Stomach (tissue), 4 donors: ENCODE results near the gene NAALADL2.

ENCODE experiments used
- CTCF ChIP-seq, 7 experiments: fragments of 450-650 bp in 4 of 7; fragments of 200-600 bp in 3 of 7; sonication (generic) in 3 of 7; IDR thresholded peaks; one replicate each; pipeline ENCODE4 v1.5.1; 2016 to 2019; ENCODE audit warnings: antibody characterized with exemption in 7 of 7, control low read depth in 2 of 7, mild to moderate bottlenecking in 1 of 7
- EP300 ChIP-seq: sonication (generic); formaldehyde crosslinking; IDR thresholded peaks from one replicate; pipeline ENCODE4 v1.6.1; 2017; ENCODE audit warnings: antibody characterized with exemption
- POLR2A ChIP-seq, 4 donors: fragments of 450-650 bp; IDR thresholded peaks; one replicate each; pipeline ENCODE4 v1.6.1; 2016; ENCODE audit warnings: antibody characterized with exemption in 4 of 4, control low read depth in 2 of 4, mild to moderate bottlenecking in 1 of 4, moderate library complexity in 1 of 4
- POLR2AphosphoS5 ChIP-seq, 3 donors: sonication (generic); formaldehyde crosslinking; IDR thresholded peaks; one replicate each; pipeline ENCODE4 v1.6.1; 2016; ENCODE audit warnings: antibody characterized with exemption in 3 of 3

DNA sequence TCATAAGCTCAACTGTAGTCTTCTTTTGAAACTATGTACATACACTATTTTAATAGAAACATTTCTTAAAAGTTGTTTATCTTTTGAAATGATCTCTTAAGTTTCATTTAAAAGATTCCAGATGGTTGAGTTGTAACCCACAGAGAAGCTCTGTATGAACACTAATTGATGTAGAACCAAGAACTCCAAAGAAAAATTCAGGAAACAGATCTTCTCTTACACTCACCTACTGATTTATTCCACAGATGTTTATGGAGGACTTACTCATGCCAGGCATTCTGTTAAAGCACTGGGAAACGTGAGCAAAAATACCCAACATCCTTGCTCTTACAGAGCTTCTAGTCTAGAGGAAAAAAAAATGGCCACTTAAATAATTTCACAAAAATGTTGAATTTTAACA, 551.1 kb downstream of the NAALADL2 start:
- TF ChIP-seq EP300 (no peak), POLR2AphosphoS5 (IDR thresholded peaks at IDR 0.05) (no peak), CTCF (IDR thresholded peaks at IDR 0.05) (no peak), POLR2A (IDR thresholded peaks at IDR 0.05) (no peak)
